IPS-11a (cell line): Measurements from ENCODE around the gene PLCE1.
A peak's percentile ranks its signal among the peaks of the same experiment; 100 is the strongest.

ENCODE experiments used
- H3K4me3 ChIP-seq: one replicate; pipeline ENCODE4 v1.5.1; 2013; ENCODE audit warnings: low read depth, low read length, control low read depth

PLCE1 gene

GRCh38 chr10:93993414-93993781 is 333 bp upstream of the PLCE1 start:
- H3K4me3 ChIP-seq = peak overlapping the region; percentile 21

GRCh38 chr10:93994438-93994801 is 689 bp downstream of the PLCE1 start:
- peak overlapping the region; percentile 50 for H3K4me3 ChIP-seq

GRCh38 chr10:93995182-93995581 is 1.5 kb downstream of the PLCE1 start:
- no peak overlapping the region for H3K4me3 ChIP-seq

DNA sequence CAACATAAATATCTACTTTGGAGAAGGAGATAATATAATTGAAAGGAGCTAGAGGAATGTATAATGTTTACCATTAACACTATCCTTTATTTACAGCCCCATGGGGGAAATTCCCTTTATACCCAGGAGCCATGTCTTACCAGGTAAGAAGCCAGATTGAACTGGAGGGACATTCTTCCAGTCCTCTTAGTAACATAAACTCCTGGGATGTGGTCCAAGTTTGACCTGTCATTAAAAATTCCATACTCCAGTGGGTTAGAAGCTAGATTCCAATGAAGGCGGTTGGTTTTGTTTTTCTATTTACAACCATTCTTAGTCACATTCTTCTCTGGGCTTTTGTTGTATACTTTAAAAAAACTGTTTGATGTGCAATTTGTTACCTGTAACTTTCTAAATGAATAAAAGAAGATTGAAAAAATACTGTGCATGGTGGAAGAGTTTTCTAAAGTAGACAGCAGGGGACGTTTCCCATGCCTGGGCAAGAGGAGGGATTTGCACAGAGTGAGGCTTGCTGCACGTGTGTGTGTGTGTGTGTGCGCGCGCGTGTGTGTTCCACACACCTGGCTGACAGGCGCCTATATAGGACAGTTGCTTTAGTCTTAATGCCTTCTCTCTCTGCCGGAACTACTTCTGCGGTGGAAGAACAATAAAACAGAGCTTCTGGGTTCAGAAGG is 2.0 kb downstream of the PLCE1 start:
- H3K4me3 ChIP-seq = no peak overlapping the region

GRCh38 chr10:93996551-93996950 is 2.8 kb downstream of the PLCE1 start:
- H3K4me3 ChIP-seq = no peak overlapping the region

GRCh38 chr10:93997546-93997945 is 3.8 kb downstream of the PLCE1 start:
- no peak overlapping the region for H3K4me3 ChIP-seq

DNA sequence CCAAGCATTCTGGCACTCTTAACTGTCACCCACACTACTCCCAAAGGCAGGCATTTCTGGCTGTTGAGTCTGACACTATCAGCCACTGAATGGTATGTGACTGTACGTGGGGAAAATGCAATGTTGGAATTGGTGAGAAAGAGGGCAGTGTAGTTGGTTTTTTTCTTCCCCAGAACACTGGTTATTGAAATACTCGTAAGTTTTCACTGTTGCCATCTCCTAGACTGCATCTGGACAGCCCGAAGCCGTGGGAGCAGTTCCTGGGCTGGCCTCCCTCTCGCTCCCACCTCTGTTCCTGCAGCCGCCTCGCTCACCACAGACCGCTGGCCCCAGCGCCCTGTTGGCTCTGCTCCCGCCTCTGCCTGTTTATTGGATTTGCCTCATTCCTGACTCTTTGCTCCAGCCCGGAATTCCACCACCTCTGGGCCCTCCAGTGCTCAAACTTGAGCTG is 5.7 kb downstream of the PLCE1 start:
- no peak overlapping the region for H3K4me3 ChIP-seq

DNA sequence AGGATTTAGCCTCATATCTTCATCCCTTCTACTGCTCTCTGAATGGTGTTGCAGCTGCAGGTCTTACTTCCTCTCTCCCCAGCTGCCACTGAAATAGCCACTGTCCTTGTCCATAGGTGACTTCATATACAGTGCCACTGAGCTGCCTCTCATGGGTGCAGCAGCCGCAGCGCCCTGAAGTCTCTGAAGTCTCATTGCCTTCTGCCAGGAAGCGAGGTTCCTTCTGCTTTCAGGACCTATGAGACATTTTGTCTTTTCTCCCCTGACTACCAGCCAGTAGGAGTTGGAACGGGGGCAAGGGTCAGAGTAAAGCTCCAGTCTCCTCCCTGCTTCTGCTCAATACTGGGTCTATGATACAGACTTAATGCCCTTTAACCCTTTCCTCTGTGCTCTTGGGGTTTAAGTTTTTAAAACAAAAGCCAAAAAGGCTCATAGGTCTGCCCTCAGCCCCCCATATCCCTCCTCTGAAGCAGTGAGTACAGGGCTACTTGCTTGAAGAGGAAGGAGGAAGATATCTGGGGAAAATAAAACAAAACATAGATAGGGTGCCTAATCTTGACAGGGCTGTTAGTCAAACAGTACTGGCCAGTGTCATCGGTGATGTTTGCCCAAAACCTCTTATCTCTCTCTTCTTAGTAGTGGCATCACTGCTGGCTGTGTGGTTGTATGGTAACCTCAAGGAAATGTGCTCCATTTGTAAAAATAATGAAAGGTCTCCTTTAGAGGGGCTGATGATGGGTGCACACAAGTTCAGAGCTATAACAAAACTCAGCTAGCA is 7.1 kb downstream of the PLCE1 start:
- no peak overlapping the region for H3K4me3 ChIP-seq

DNA sequence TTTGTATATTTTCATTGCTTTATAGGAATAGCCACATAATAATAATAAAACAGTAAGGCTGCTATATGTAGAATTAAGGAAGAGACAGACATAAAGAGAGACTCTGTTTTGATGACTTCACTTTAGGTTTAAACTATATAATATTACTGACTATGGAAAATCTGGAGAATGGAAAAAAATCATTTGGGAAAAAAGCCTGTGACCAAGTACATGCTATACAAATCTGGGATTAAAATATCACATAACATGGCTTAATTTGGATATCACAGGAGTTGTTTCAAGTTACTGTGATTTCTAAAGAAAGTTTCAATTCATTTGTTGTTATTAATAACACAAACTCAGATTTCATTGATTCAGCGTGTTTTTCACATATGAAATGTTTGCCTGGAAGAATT is 7.7 kb downstream of the PLCE1 start:
- H3K4me3 ChIP-seq = no peak overlapping the region

GRCh38 chr10:94002156-94002555 is 8.4 kb downstream of the PLCE1 start:
- no peak overlapping the region for H3K4me3 ChIP-seq

DNA sequence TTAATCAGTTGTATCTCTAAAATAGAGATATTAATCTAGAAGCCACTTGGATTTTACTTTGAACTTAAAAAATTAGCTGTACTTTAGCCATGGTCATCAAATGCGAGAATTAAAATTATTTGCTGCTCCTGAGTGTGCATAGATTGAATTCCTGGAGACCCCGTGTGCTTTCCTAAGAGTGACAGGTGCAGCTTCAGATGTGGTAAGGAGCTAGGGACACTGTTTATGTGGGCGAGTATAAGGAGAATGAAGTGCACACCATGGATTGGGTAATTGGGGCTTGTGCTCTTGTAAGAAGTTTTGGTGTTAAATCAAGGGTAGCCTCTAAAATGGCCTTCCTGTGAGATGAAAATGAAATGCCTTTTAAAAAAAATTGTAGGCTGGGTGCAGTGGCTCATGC is 9.8 kb downstream of the PLCE1 start:
- H3K4me3 ChIP-seq = no peak overlapping the region

GRCh38 chr10:94005050-94005449 is 11.3 kb downstream of the PLCE1 start:
- no peak overlapping the region for H3K4me3 ChIP-seq

- no peak overlapping the region for H3K4me3 ChIP-seq
Observed at GRCh38 chr10:94006591-94007550, 13.1 kb downstream of the PLCE1 start.

DNA sequence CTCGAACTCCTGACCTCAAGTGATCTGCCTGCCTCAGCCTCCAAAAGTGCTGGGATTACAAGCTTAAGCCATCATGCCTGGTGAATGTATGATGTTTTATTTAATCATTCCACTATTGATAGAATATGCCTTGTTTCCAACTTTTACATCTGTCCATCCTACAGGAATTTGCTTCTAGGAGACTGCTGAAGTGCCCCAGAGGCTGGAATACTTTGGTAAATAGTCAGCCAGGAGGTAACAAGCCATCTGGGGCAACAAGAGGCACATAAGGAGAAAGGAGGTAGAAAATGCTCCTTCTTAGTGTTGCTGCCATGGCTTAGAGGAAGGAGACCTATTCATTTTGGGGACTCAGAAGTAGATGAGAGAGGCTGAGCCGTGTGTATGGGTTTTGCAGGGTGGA is 14.8 kb downstream of the PLCE1 start:
- no peak overlapping the region for H3K4me3 ChIP-seq

GRCh38 chr10:94010116-94010515 is 16.4 kb downstream of the PLCE1 start:
- H3K4me3 ChIP-seq = no peak overlapping the region

GRCh38 chr10:94010886-94011285 is 17.2 kb downstream of the PLCE1 start:
- H3K4me3 ChIP-seq = no peak overlapping the region

DNA sequence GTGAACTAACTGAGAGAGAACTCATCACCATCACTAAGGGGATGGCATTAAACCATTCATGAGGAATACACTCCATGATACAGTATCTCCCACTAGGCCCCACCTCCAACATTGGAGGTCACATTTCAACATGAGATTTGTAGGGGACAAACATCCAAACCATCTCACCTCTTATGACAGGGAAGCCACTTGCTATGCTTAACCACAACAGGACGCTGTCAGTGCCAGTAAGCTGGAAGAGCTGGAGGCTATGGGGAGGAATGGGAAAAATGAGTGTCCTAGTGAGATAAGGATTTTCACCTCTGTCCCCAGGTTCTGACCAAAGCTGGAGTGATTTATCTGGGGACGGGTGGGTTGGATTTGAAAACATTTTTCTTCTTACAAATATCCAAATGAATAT is 17.6 kb downstream of the PLCE1 start:
- no peak overlapping the region for H3K4me3 ChIP-seq

DNA sequence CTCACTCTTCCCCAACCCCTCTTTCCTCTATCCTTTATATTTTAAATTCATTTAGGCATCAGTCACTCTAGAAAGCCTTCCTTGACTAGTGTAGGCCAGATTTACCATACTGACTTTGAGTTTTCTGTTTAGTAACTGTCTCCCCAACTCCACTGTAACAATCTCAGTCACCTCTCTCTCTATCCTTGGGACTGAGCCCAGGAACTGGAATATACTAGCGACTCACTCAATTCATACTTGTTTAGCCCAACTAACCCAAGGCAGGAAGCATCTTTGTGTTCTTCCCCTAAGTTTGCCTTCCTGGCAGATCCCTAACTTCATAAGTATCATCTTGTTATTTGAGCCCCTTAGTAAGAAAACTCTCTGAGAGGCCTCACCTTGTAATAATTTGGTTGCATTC is 19.1 kb downstream of the PLCE1 start:
- H3K4me3 ChIP-seq = no peak overlapping the region

DNA sequence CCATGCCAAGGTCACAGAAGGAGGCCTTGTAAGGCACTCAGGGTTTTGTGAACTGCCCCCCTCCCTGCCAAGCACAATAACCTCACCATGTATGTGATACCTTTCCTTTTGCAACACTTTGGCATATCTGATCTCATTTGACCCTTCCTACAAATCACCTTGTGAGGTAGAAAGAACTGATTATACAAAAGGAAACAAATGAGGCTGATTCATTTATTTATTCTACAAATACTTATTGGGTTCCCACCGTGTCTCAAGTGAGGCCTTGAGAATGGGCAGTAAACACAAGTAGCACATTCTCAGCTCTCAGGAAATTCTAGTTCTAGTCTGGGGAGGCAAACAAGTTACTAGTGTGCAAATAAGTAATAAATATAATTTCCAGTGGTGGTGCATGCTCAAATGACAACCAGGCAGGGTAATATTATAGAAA is 19.6 kb downstream of the PLCE1 start:
- no peak overlapping the region for H3K4me3 ChIP-seq

DNA sequence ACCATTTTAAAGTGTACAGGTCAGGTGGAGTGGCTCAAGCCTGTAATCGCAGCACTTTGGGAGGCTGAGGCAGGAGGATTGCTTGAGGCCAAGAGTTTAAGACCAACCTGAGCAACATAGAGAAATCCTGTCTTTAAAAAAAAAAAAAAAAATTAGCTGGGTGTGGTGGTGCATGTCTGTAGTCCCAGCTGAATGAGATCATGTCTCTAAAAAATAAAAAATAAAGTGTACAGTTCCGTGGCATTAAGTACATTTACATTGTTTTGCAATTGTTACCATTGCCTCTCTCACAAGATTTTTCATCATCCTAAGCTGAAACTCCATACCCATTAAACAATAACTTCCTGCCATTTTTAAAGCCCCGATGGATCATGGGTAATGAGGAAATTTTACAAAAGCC is 20.6 kb downstream of the PLCE1 start:
- H3K4me3 ChIP-seq = no peak overlapping the region
